ENCODE results near the gene AEBP1. TPM values are rescaled to one million over a fixed set of nuclear protein-coding genes. Genes with fewer than 3 reads are reported as not detected.
A peak's percentile ranks its signal among the peaks of the same experiment; 100 is the strongest.

The AEBP1 gene
- total RNA-seq, 1 experiment from 2014 or later = 0.54 TPM

DNA sequence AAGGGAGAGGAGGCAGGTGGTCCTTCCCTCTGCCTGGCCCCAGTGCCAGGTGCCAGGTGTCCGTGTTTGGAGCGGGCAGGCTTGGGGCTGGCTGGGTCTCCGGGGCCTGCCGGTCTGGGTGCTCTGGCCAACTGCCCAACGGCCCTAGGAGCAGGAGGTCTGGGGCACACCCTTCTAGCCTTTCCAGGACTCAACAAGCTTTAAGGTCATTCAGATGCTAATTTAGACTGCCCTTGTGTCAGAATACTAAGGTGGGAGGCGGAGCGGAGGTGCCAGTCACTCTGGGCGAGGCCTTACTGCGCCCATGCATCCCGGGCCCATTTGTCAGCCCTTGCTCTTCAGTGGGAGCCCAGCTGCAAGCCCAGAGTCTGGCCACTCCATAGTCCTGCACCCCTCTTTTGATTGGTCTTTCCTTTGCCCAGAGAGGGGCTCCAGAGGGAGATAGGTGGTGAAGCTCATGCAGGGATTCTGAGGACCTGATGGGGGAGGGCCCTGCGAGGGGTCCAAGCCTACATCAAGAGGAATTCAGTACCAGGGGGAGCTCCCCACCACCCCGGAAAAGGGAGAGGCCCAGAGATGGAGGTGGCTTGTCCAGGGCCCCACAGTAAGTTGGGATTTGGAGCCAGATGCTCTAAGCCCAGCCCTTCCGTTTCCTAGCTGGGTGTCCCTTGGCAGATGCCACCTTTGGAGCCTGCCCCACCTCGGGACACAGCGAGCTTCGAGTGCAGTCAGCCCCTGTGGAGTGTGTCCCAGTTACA, 40.1 kb upstream of the AEBP1 start:
- Mint-ChIP-seq H3K9me3 (ENCODE audit: unreplicated experiment) (no peaks in the 10 kb centered on the region), H3K36me3 (ENCODE audit: insufficient read depth, unreplicated experiment) (peaks cover 50% of the 10 kb centered on the region), H3K4me3 (ENCODE audit: unreplicated experiment) (no peak overlapping the region), H3K27me3 (ENCODE audit: insufficient read depth, unreplicated experiment) (peaks cover 3% of the 10 kb centered on the region), H3K27ac (ENCODE audit: unreplicated experiment) (no peak overlapping the region), H3K4me1 (ENCODE audit: low read depth, unreplicated experiment) (peaks cover 6% of the 10 kb centered on the region)
- intact Hi-C loops (cut with micrococcal nuclease; ENCODE audit: unreplicated experiment) = no loop called here
- Histone ChIP-seq H3K36me3 (ENCODE audit: control insufficient read depth, insufficient read depth, low read length) (peaks cover 1% of the 10 kb centered on the region; the same call in 1 of the 2 replicates), H3K9me3 (no peaks in the 10 kb centered on the region), H3K4me1 (no peaks in the 10 kb centered on the region), H3K4me3 (ENCODE audit: low read depth, low read length) (no peak overlapping the region), H3K27me3 (replicated peaks; ENCODE audit: control insufficient read depth, insufficient read depth, low read length) (no peaks in the 10 kb centered on the region)
- TF ChIP-seq, protein P1, sequence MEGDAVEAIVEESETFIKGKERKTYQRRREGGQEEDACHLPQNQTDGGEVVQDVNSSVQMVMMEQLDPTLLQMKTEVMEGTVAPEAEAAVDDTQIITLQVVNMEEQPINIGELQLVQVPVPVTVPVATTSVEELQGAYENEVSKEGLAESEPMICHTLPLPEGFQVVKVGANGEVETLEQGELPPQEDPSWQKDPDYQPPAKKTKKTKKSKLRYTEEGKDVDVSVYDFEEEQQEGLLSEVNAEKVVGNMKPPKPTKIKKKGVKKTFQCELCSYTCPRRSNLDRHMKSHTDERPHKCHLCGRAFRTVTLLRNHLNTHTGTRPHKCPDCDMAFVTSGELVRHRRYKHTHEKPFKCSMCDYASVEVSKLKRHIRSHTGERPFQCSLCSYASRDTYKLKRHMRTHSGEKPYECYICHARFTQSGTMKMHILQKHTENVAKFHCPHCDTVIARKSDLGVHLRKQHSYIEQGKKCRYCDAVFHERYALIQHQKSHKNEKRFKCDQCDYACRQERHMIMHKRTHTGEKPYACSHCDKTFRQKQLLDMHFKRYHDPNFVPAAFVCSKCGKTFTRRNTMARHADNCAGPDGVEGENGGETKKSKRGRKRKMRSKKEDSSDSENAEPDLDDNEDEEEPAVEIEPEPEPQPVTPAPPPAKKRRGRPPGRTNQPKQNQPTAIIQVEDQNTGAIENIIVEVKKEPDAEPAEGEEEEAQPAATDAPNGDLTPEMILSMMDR (IDR thresholded peaks at IDR 0.05; ENCODE audit: insufficient read depth in 1 of 2, low read depth in 1 of 2, low read length in 1 of 2, severe bottlenecking in 1 of 2, unreplicated experiment in 1 of 2) = no peak
- DNase-seq = no peak
- BruUV-seq (replicated peaks) = no TSS peak
- CTCF ChIA-PET = interaction anchor here (0.6 kb wide), 1 partner anchor 12 kb away, joined by 3 read pairs; no protein-coding TSS in a partner anchor
- POLR2A ChIA-PET = no interaction called here

DNA sequence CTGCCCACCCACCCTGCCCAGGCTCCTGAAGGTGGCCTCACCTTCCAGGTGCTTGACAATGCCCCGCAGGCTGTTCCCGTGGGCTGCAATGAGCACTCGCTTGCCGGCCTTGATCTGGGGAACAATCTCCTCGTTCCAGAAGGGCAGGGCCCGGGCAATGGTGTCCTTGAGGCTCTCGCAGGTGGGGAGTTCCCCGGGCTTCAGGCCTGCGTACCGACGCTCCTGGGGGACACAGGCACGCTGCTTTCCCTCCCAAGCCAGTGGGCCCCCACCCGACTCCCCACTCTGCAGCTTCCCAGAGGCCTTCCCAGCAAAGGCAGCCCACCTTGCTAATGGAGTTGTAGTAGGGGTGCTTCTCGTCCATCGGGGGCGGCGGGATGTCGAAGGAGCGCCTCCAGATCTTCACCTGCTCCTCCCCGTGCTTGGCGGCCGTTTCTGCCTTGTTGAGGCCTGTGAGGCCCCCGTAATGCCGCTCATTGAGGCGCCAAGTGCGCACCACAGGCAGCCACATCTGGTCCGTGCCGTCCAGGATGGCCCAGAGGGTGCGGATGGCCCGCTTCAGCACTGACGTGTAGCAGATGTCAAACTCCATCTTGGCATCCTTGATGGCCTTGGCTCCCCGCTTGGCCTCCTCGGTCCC, 39.2 kb upstream of the AEBP1 start:
- Histone ChIP-seq H3K4me3 (ENCODE audit: low read depth, low read length) (no peak overlapping the region), H3K4me1 (no peaks in the 10 kb centered on the region), H3K9me3 (no peaks in the 10 kb centered on the region), H3K27me3 (replicated peaks; ENCODE audit: control insufficient read depth, insufficient read depth, low read length) (no peaks in the 10 kb centered on the region), H3K36me3 (ENCODE audit: control insufficient read depth, insufficient read depth, low read length) (no peaks in the 10 kb centered on the region; the same call in 1 of the 2 replicates)
- Mint-ChIP-seq H3K27ac (ENCODE audit: unreplicated experiment) (no peak overlapping the region), H3K27me3 (ENCODE audit: insufficient read depth, unreplicated experiment) (peaks cover 3% of the 10 kb centered on the region), H3K9me3 (ENCODE audit: unreplicated experiment) (no peaks in the 10 kb centered on the region), H3K4me3 (ENCODE audit: unreplicated experiment) (no peak overlapping the region), H3K4me1 (ENCODE audit: low read depth, unreplicated experiment) (peaks cover 6% of the 10 kb centered on the region), H3K36me3 (ENCODE audit: insufficient read depth, unreplicated experiment) (peaks cover 58% of the 10 kb centered on the region)
- no TSS peak for BruUV-seq (replicated peaks)
- ChIA-PET POLR2A (no interaction called here), CTCF (no interaction called here)
- DNase-seq = no peak
- TF ChIP-seq, protein P1 (IDR thresholded peaks at IDR 0.05; ENCODE audit: insufficient read depth in 1 of 2, low read depth in 1 of 2, low read length in 1 of 2, severe bottlenecking in 1 of 2, unreplicated experiment in 1 of 2) = no peak
- intact Hi-C loops (cut with micrococcal nuclease; ENCODE audit: unreplicated experiment) = no loop called here

DNA sequence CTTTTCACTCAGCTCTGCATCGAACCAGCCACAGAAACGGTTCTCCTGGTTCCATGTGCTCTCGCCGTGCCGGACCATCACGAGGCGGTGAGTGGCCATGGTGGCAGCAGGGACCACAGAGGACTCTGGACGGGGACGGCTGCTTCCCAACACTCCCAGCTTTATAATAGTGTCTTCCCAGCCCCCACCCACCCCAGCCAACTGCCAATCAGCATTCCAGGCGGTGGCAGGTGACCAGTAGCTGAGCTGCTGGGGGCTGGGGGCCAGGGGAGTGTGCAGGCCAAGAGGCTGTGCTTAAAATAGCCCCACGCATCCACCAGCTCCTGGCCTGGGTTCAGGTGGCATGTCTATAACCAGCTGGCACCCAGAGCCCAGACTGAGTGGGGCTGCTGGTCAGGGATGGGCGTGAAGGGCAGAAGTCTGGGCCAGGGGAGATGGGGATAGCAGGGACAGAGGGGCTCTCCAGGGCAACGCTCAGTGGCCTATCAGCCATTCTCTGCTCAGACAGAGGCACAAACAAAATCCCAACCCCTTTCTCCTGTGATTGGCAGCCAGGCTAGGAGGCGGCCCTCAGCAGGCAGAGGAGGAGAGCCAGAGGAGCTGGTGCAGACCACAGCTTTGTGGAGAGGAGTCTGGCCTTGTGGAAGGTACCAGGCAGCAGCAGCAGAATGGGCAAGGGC, 38.6 kb upstream of the AEBP1 start, which contains the start of gene PGAM2:
Gene PGAM2, minus strand, starts transcription at position 137 of the 680 bp plus-strand sequence. Its CDS starts 38 bp downstream, at position 99.
- BruUV-seq (replicated peaks) = no TSS peak
- H3K27ac Mint-ChIP-seq (ENCODE audit: unreplicated experiment) = no peak within 1 kb of the TSS
- H3K4me1 ChIP-seq = no peaks in the 10 kb centered on the region
- peaks cover 6% of the 10 kb centered on the region for H3K4me1 Mint-ChIP-seq (ENCODE audit: low read depth, unreplicated experiment)
- no peaks in the 10 kb centered on the region for H3K9me3 ChIP-seq
- H3K4me3 ChIP-seq (ENCODE audit: low read depth, low read length) = no peak within 1 kb of the TSS
- CTCF ChIA-PET = interaction anchor here (0.8 kb wide), 1 partner anchor 16 kb away, joined by 5 read pairs; no protein-coding TSS in a partner anchor
- POLR2A ChIA-PET = no interaction called here
- intact Hi-C loops (cut with micrococcal nuclease; ENCODE audit: unreplicated experiment) = no loop called here
- DNase-seq = peak in 1 of 2 experiments; percentile 42
- H3K36me3 Mint-ChIP-seq (ENCODE audit: insufficient read depth, unreplicated experiment) = peaks cover 58% of the 10 kb centered on the region
- no peak within 1 kb of the TSS for H3K4me3 Mint-ChIP-seq (ENCODE audit: unreplicated experiment)
- TF ChIP-seq, protein P1 (IDR thresholded peaks at IDR 0.05; ENCODE audit: insufficient read depth in 1 of 2, low read depth in 1 of 2, low read length in 1 of 2, severe bottlenecking in 1 of 2, unreplicated experiment in 1 of 2) = no peak
- peaks cover 3% of the 10 kb centered on the region for H3K27me3 Mint-ChIP-seq (ENCODE audit: insufficient read depth, unreplicated experiment)
- H3K36me3 ChIP-seq (ENCODE audit: control insufficient read depth, insufficient read depth, low read length) = no peaks in the 10 kb centered on the region
- no peaks in the 10 kb centered on the region for H3K27me3 ChIP-seq (replicated peaks; ENCODE audit: control insufficient read depth, insufficient read depth, low read length)
- H3K9me3 Mint-ChIP-seq (ENCODE audit: unreplicated experiment) = no peaks in the 10 kb centered on the region

All from Caco-2 (cell line).